HepG2 (cell line): ENCODE measurements around the gene MSMO1. TPM values are rescaled to one million over a fixed set of nuclear protein-coding genes. Genes with fewer than 3 reads are reported as not detected.

Experiments used
- ATAC-seq: fragments of 200-7000 bp; cut with Tn5 transposase; 3 replicates; pipeline ENCODE4 v1.9.1; 2020; ENCODE audit warnings: mild to moderate bottlenecking, moderate library complexity
- BruUV-seq: library from RNA; stranded (reverse); fragments of 400-500 nt; replicated peaks from 2 replicates; lab custom pipeline; 2021; lab: Mats Ljungman, UMichigan
- CTCF ChIA-PET: fragments of 300-600 bp; formaldehyde crosslinking; extraction: SDS; loops from one replicate; lab custom pipeline; 2021; ENCODE audit warnings: low total read pairs, inconsistent platforms, low intra/inter-chr PET ratio; lab: Yijun Ruan, JAX
- POLR2A ChIA-PET: fragments of 350-600 bp; sonication (Branson Sonifier 250); formaldehyde crosslinking; loops from one replicate; lab custom pipeline; 2020; ENCODE audit warnings: antibody characterized with exemption, inconsistent platforms; lab: Yijun Ruan, JAX
- DNase-seq: peaks from one replicate; pipeline ENCODE4 v3.0.0-alpha.2; 2015; ENCODE audit warnings: low spot score
- FAIRE-seq: peaks from 3 replicates; lab custom pipeline; 2011; peaks lifted over from hg19 to GRCh38; lab: Jason Lieb, UNC
- H2AFZ ChIP-seq: one replicate; pipeline ENCODE4 v1.6.1; 2011; ENCODE audit warnings: low read length, inconsistent platforms
- H3K27ac ChIP-seq: fragments of 300-600 bp; 3 replicates; pipeline ENCODE4 v1.8.0; 2011; ENCODE audit warnings: mixed run types, mild to moderate bottlenecking, mixed read lengths, low read length, inconsistent platforms; ENCODE audit not compliant: insufficient read depth; ENCODE audit errors: extremely low read length
- H3K27me3 ChIP-seq, 2 experiments: fragments of 200-600 bp in 1 of 2; 2 replicates in 1 of 2; 3 replicates in 1 of 2; pipeline versions ENCODE4 v1.6.0 to v1.8.0; 2011; ENCODE audit warnings: low read length in 2 of 2, mild to moderate bottlenecking in 2 of 2, moderate library complexity in 2 of 2, inconsistent platforms in 1 of 2; ENCODE audit not compliant: insufficient read depth in 2 of 2, control insufficient read depth in 1 of 2
- H3K36me3 ChIP-seq, 2 experiments: fragments of 200-600 bp in 1 of 2; replicated peaks in 1 of 2; 2 replicates in 1 of 2; 3 replicates in 1 of 2; pipeline versions ENCODE4 v1.5.1 to v1.8.0; 2011; ENCODE audit warnings: low read length in 2 of 2, inconsistent platforms in 1 of 2; ENCODE audit not compliant: insufficient read depth in 2 of 2, control insufficient read depth in 1 of 2
- H3K4me1 ChIP-seq: 2 replicates; pipeline ENCODE4 v1.5.1; 2012; ENCODE audit warnings: low read length, inconsistent platforms; ENCODE audit not compliant: insufficient read depth
- H3K4me2 ChIP-seq: 2 replicates; pipeline ENCODE4 v1.6.0; 2011; ENCODE audit warnings: low read depth, low read length, inconsistent platforms
- H3K4me3 ChIP-seq, 3 experiments: fragments of 200-600 bp in 1 of 3; sonication (generic), shearing (Covaris generic) in 1 of 3; replicated peaks in 1 of 3; 2 replicates each; pipeline ENCODE4 v1.5.1; 2011 to 2016; ENCODE audit warnings: low read length in 3 of 3, inconsistent platforms in 2 of 3, low read depth in 2 of 3, mild to moderate bottlenecking in 2 of 3, control low read depth in 1 of 3, mixed read lengths in 1 of 3; ENCODE audit not compliant: insufficient read depth in 1 of 3
- H3K79me2 ChIP-seq: one replicate; pipeline ENCODE4 v1.6.1; 2011; ENCODE audit warnings: low read length, inconsistent platforms; ENCODE audit not compliant: insufficient read depth
- H3K9ac ChIP-seq: 2 replicates; pipeline ENCODE4 v1.6.0; 2011; ENCODE audit warnings: mild to moderate bottlenecking, low read depth, low read length, inconsistent platforms; ENCODE audit not compliant: insufficient read depth
- H3K9me3 ChIP-seq: 2 replicates; pipeline ENCODE4 v1.5.1; 2012; ENCODE audit warnings: mild to moderate bottlenecking, low read length
- H4K20me1 ChIP-seq: 2 replicates; pipeline ENCODE4 v1.6.0; 2011; ENCODE audit warnings: inconsistent platforms, mild to moderate bottlenecking, low read length, moderate library complexity; ENCODE audit not compliant: insufficient read depth
- AGO2 ChIP-seq: fragments of 200-400 bp; formaldehyde crosslinking; optimal IDR thresholded peaks from 2 replicates; pipeline ENCODE3; 2017; ENCODE audit warnings: mild to moderate bottlenecking, low read depth, low read length, moderate library complexity
- AHDC1 ChIP-seq: sonication (generic); formaldehyde crosslinking; IDR thresholded peaks from 2 replicates; pipeline ENCODE4 v1.5.1; 2020; ENCODE audit warnings: mild to moderate bottlenecking, missing genetic modification reagents, borderline replicate concordance
- ARID5B ChIP-seq: IDR thresholded peaks from 2 replicates; pipeline ENCODE4 v1.4.0; 2020; ENCODE audit warnings: mild to moderate bottlenecking, missing genetic modification reagents
- GTF2F1 ChIP-seq: fragments of 150-350 bp; IDR thresholded peaks from 2 replicates; pipeline ENCODE4 v1.6.1; 2014; ENCODE audit warnings: low read length
- ISL2 ChIP-seq: sonication (generic); formaldehyde crosslinking; IDR thresholded peaks from 2 replicates; pipeline ENCODE4 v1.5.0; 2020; ENCODE audit warnings: missing genetic modification reagents
- KDM5A ChIP-seq: fragments of 200-600 bp; sonication (generic); IDR thresholded peaks from 2 replicates; pipeline ENCODE4 v1.7.0; 2018; ENCODE audit warnings: antibody characterized with exemption, mild to moderate bottlenecking, low read length, borderline replicate concordance
- MLLT10 ChIP-seq: sonication (generic); formaldehyde crosslinking; IDR thresholded peaks from 2 replicates; pipeline ENCODE4 v1.4.0; 2020; ENCODE audit warnings: missing genetic modification reagents
- MYNN ChIP-seq: sonication (generic); formaldehyde crosslinking; IDR thresholded peaks from 2 replicates; pipeline ENCODE4 v1.4.0; 2020; ENCODE audit warnings: mild to moderate bottlenecking, low read depth, missing genetic modification reagents
- NCOA5 ChIP-seq: sonication (generic); formaldehyde crosslinking; IDR thresholded peaks from 2 replicates; pipeline ENCODE4 v1.4.0; 2020; ENCODE audit warnings: missing genetic modification reagents
- PCBP2 ChIP-seq: fragments of 200-400 bp; formaldehyde crosslinking; optimal IDR thresholded peaks from 2 replicates; pipeline ENCODE3; 2018; ENCODE audit warnings: low read length, low read depth; ENCODE audit not compliant: poor library complexity, severe bottlenecking
- RXRA ChIP-seq: sonication (generic); formaldehyde crosslinking; IDR thresholded peaks from 2 replicates; pipeline ENCODE4 v1.5.1; 2020; ENCODE audit warnings: missing genetic modification reagents
- ZNF3 ChIP-seq: IDR thresholded peaks from 2 replicates; pipeline ENCODE4 v1.7.0; 2017; ENCODE audit warnings: inconsistent platforms
- ZNF326 ChIP-seq: sonication (generic); formaldehyde crosslinking; IDR thresholded peaks from 2 replicates; pipeline ENCODE4 v1.4.0; 2020; ENCODE audit warnings: missing genetic modification reagents, borderline replicate concordance
- ZNF709 ChIP-seq: sonication (generic); formaldehyde crosslinking; IDR thresholded peaks from 2 replicates; pipeline ENCODE4 v1.5.0; 2020; ENCODE audit warnings: mild to moderate bottlenecking, missing genetic modification reagents
- ZNF792 ChIP-seq: IDR thresholded peaks from 2 replicates; pipeline ENCODE4 v1.6.1; 2016
- ZNF850 ChIP-seq: sonication (generic); formaldehyde crosslinking; conservative IDR thresholded peaks from 2 replicates; pipeline ENCODE4 v1.9.0; 2021; ENCODE audit warnings: mild to moderate bottlenecking, missing genetic modification reagents
- WGBS: methylation state at CpG from one replicate; pipeline ENCODE4 v1.1.6; 2017; ENCODE audit warnings: low lambda C conversion rate; 5-methylcytosine and 5-hydroxymethylcytosine counted together
- in situ Hi-C: cut with HindIII; loops from 2 replicates; pipeline ENCODE4 v1.10.0; 2017; ENCODE audit warnings: low pct_unique_long_range_greater_than_20kb; ENCODE audit not compliant: extremely low pct_ligation_motif_present
- intact Hi-C: fragments of 100-400 bp; cut with micrococcal nuclease; formaldehyde crosslinking; loops from one replicate; pipeline ENCODE4 v1.10.0; 2022; ENCODE audit not compliant: unreplicated experiment
- polyA plus RNA-seq, 8 experiments: library from polyadenylated mRNA; depleted of rRNA in 3 of 8; stranded (reverse) in 7 of 8; unstranded in 1 of 8; fragments of >200 nt; fragmentation: Illumina TruSeq in 4 of 8; extraction: Trizol in 4 of 8; gene quantifications; 2 replicates each; pipeline versions ENCODE4 v1.2.1 to v1.2.3, GENCODE V29; 2011 to 2016; ENCODE audit warnings: low read depth in 4 of 8, missing spikeins in 1 of 8, mixed read lengths in 1 of 8; ENCODE audit not compliant: insufficient read depth in 1 of 8
- total RNA-seq, 5 experiments: library from RNA; depleted of rRNA; stranded (reverse); fragments of >200 nt; fragmentation: Illumina TruSeq; extraction: Trizol; gene quantifications; 2 replicates each; pipeline ENCODE4 v1.2.3, GENCODE V29; 2016; ENCODE audit warnings: low read depth in 1 of 5

Gene MSMO1
- total and polyA plus RNA-seq, 2 of the 13 experiments (the other 11 are each of a cell fraction or from before 2014, with no cell fraction given): 98.1 to 216 TPM

DNA sequence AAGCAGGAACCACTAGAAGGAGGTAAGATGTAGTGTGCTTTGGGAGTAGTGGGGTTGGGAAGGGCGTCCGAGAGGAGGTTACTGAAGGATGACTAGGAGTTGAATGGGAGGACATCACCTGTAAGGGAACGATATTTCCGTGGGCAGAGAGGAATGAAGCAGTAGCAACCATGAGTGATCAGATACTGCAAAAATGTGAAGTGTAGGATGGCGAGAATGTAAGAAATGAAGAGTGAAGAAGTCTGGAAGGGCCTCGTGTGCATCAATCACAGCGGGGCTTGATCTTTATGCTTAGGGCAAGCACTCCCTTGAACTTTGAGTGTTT, 594 bp downstream of the MSMO1 start (continued):
- TF ChIP-seq PCBP2 (peak; percentile 57), KDM5A (peak; percentile 72), ZNF792 (no peak), GTF2F1 (no peak), ZNF850 (CRISPR knock-in tag) (0 out of 2 replicates have a peak, but pooled peaks have one; percentile 19), MYNN (no peak), RXRA (CRISPR knock-in tag) (no peak), NCOA5 (no peak), ISL2 (CRISPR knock-in tag) (no peak), ZNF3 (CRISPR knock-in tag) (no peak)

DNA sequence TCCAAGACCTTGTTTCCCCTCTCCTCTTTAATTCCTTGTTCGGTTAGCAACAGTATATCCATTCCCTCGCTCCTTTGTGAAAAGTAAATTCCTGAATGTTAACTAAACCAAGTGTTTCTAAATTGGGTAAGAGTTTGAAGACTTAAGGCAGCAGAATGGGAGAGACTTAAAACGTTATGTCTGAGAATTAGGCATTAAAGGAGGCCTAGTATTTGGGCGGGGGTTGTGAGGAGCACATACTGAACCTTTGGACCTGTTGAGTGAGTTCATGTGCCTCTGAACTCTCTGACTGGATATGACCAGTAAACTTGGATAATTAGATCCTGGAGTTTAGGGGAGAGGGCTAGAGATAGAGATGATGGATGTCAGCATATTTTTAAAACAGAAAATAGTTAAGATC, 1.2 kb downstream of the MSMO1 start:
- H3K36me3 ChIP-seq: peaks cover 0 to 19% of the 10 kb centered on the region in 2 experiments; a peak in 3 of 5 replicates
- 1% methylated on average over 4 of the region's 4 CpGs for WGBS
- FAIRE-seq (peak; percentile 78), DNase-seq (peak; percentile 64), ATAC-seq (no peak)
- H3K27me3 ChIP-seq: peaks cover 0 to 5% of the 10 kb centered on the region in 2 experiments; a peak in 1 of 5 replicates
- peak overlapping the region; percentile 88 for H3K4me2 ChIP-seq
- peak overlapping the region; percentile 93 for H3K27ac ChIP-seq
- H3K9me3 ChIP-seq: no peaks in the 10 kb centered on the region
- H4K20me1 ChIP-seq: peaks cover 51% of the 10 kb centered on the region
- in situ Hi-C loops: loop anchor here (5.0 kb wide), 1 partner anchor 121 kb away; the partner anchor contains the start of gene KLHL2
- no peak overlapping the region for H2AFZ ChIP-seq
- POLR2A ChIA-PET: no interaction called here
- BruUV-seq: no TSS peak
- H3K4me1 ChIP-seq: peaks cover 49% of the 10 kb centered on the region
- H3K4me3 ChIP-seq: peak overlapping the region; percentile 77 to 96 (median 78)
- CTCF ChIA-PET: no interaction called here
- peak overlapping the region; percentile 96 for H3K9ac ChIP-seq
- peaks cover 70% of the 10 kb centered on the region for H3K79me2 ChIP-seq
- intact Hi-C loops: loop anchor here (5.0 kb wide), 3 partner anchors 71 to 216 kb away; partner anchors contain the start of gene TMEM192
- TF ChIP-seq AGO2 (no peak), MLLT10 (CRISPR knock-in tag) (0 out of 2 replicates have a peak, but pooled peaks have one; percentile 9), ARID5B (CRISPR knock-in tag) (peak; percentile 41; the same call in 1 of the 2 replicates), AHDC1 (CRISPR knock-in tag) (0 out of 2 replicates have a peak, but pooled peaks have one; percentile 24), ZNF326 (CRISPR knock-in tag) (no peak), ZNF709 (CRISPR knock-in tag) (no peak)
